ENCODE results near the gene PAGR1. TPM values are rescaled to one million over a fixed set of nuclear protein-coding genes. Genes with fewer than 3 reads are reported as not detected.

PAGR1 gene
- polyA plus RNA-seq, 1 of the 3 experiments (the other 2 are of a cell fraction) = 57.7 TPM

DNA sequence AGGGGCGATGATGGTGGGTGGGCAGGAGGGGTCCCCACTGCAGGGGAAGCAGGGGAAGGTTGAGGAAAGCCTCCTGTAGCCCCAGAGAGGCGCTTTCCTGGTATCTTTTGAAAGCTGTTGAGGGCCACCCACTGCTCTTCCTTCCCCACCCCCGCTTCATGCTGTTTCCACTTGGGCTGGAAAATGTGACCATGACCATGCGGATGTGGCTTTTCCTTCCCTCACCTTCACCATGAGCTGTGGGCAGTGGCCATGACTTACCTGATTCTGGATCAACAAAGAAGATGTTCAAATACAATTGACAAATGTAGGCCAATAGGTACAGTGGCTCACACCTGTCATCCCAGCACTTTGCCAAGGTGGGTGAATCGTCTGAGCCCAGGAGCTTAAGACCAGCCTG is 18.1 kb downstream of the PAGR1 start:
- 91% methylated on average over 5 of the region's 5 CpGs for WGBS (ENCODE audit: low lambda C conversion rate)
- Histone ChIP-seq H2AFZ (ENCODE audit: low read depth) (no peak overlapping the region), H3K4me3 (ENCODE audit: low read depth in 2 of 2, low read length in 1 of 2) (no peak overlapping the region), H3K9ac (no peak overlapping the region), H3K27ac (ENCODE audit: low read depth in 2 of 2, low read length in 1 of 2) (no peak overlapping the region), H3K9me2 (no peaks in the 10 kb centered on the region), H3K36me3 (replicated peaks in 1 of 2; ENCODE audit: control insufficient read depth in 1 of 2, insufficient read depth in 2 of 2, low read length in 1 of 2) (peaks cover 17 to 41% of the 10 kb centered on the region in 2 experiments), H4K20me1 (ENCODE audit: insufficient read depth) (no peaks in the 10 kb centered on the region), H3K4me1 (ENCODE audit: control insufficient read depth in 1 of 2, insufficient read depth in 2 of 2, low read depth in 1 of 2, low read length in 1 of 2) (no peaks in the 10 kb centered on the region), H3K79me2 (ENCODE audit: insufficient read depth) (peaks cover 20% of the 10 kb centered on the region), H3K4me2 (no peak overlapping the region), H3K9me3 (no peaks in the 10 kb centered on the region), H3F3A (replicated peaks; ENCODE audit: insufficient read depth) (peaks cover 4% of the 10 kb centered on the region), H3K27me3 (ENCODE audit: insufficient read depth) (no peaks in the 10 kb centered on the region)
- ChIA-PET POLR2A (interaction anchor here (0.8 to 1.4 kb wide), 3 partner anchors 9 to 128 kb away, joined by 3 to 4 read pairs (median 3); partner anchors contain the start of gene TMEM219), CTCF (interaction anchor here (0.9 to 3.9 kb wide), 4 partner anchors 14 to 29 kb away, joined by 3 to 19 read pairs (median 7); partner anchors contain the start of genes CDIPT and PAGR1)
- TF ChIP-seq, protein P1, sequence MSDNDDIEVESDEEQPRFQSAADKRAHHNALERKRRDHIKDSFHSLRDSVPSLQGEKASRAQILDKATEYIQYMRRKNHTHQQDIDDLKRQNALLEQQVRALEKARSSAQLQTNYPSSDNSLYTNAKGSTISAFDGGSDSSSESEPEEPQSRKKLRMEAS (IDR thresholded peaks at IDR 0.05; ENCODE audit: low read depth) = no peak
- TF ChIP-seq, protein P2, sequence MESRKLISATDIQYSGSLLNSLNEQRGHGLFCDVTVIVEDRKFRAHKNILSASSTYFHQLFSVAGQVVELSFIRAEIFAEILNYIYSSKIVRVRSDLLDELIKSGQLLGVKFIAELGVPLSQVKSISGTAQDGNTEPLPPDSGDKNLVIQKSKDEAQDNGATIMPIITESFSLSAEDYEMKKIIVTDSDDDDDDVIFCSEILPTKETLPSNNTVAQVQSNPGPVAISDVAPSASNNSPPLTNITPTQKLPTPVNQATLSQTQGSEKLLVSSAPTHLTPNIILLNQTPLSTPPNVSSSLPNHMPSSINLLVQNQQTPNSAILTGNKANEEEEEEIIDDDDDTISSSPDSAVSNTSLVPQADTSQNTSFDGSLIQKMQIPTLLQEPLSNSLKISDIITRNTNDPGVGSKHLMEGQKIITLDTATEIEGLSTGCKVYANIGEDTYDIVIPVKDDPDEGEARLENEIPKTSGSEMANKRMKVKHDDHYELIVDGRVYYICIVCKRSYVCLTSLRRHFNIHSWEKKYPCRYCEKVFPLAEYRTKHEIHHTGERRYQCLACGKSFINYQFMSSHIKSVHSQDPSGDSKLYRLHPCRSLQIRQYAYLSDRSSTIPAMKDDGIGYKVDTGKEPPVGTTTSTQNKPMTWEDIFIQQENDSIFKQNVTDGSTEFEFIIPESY (IDR thresholded peaks at IDR 0.05; ENCODE audit: borderline replicate concordance, low read depth) = no peak
- TF ChIP-seq, protein P3, sequence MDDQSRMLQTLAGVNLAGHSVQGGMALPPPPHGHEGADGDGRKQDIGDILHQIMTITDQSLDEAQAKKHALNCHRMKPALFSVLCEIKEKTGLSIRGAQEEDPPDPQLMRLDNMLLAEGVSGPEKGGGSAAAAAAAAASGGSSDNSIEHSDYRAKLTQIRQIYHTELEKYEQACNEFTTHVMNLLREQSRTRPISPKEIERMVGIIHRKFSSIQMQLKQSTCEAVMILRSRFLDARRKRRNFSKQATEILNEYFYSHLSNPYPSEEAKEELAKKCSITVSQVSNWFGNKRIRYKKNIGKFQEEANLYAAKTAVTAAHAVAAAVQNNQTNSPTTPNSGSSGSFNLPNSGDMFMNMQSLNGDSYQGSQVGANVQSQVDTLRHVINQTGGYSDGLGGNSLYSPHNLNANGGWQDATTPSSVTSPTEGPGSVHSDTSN (IDR thresholded peaks at IDR 0.05) = no peak
- no peak for TF ChIP-seq GATA2 (CRISPR knock-in tag; IDR thresholded peaks at IDR 0.05)
- TF ChIP-seq CHD2 (IDR thresholded peaks at IDR 0.05; ENCODE audit: low read length, partially characterized antibody) = no peak
- TF ChIP-seq NFIC (IDR thresholded peaks at IDR 0.05; ENCODE audit: borderline replicate concordance) = no peak
- no peak for TF ChIP-seq RFX5 (IDR thresholded peaks at IDR 0.05; ENCODE audit: low read length)
- TF ChIP-seq POLR2AphosphoS5 (IDR thresholded peaks at IDR 0.05; ENCODE audit: low read depth, low read length) = no peak
- no peak for TF ChIP-seq EP300 (IDR thresholded peaks at IDR 0.05; ENCODE audit: borderline replicate concordance in 1 of 2, low read depth in 1 of 2, low read length in 1 of 2)
- TF ChIP-seq GABPA (IDR thresholded peaks at IDR 0.05; ENCODE audit: low read depth) = no peak
- no peak for TF ChIP-seq TCF12 (IDR thresholded peaks at IDR 0.05)
- TF ChIP-seq FOXM1 (IDR thresholded peaks at IDR 0.05; ENCODE audit: low read depth) = no peak
- TF ChIP-seq, protein P4, sequence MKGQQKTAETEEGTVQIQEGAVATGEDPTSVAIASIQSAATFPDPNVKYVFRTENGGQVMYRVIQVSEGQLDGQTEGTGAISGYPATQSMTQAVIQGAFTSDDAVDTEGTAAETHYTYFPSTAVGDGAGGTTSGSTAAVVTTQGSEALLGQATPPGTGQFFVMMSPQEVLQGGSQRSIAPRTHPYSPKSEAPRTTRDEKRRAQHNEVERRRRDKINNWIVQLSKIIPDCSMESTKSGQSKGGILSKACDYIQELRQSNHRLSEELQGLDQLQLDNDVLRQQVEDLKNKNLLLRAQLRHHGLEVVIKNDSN (IDR thresholded peaks at IDR 0.05; ENCODE audit: borderline replicate concordance, low read depth) = no peak
- TF ChIP-seq MXI1 (IDR thresholded peaks at IDR 0.05; ENCODE audit: low read depth, low read length) = no peak
- no peak for TF ChIP-seq RXRA (IDR thresholded peaks at IDR 0.05; ENCODE audit: borderline replicate concordance, low read depth)
- DNase-seq = no peak
